HEK293 (cell line): ENCODE results near the gene KCNAB2.

Source experiments
- CTCF ChIA-PET: fragments of 350-600 bp; formaldehyde crosslinking; extraction: SDS; loops from one replicate; lab custom pipeline; 2021; ENCODE audit warnings: antibody characterized with exemption; lab: Yijun Ruan, JAX
- POLR2A ChIA-PET: fragments of 300-600 bp; formaldehyde crosslinking; extraction: SDS; loops from one replicate; lab custom pipeline; 2020; ENCODE audit warnings: antibody characterized with exemption, inconsistent platforms; lab: Yijun Ruan, JAX
- H3K27ac ChIP-seq: fragments of 200-500 bp; sonication (Bioruptor generic); 2 replicates; pipeline ENCODE4 v1.5.1; 2014; ENCODE audit warnings: low read depth, low read length, control low read depth, inconsistent platforms; ENCODE audit errors: extremely low read depth
- H3K36me3 ChIP-seq, 2 experiments: fragments of 200-500 bp in 1 of 2; sonication (Bioruptor generic) in 1 of 2; 1 replicate in 1 of 2; 2 replicates in 1 of 2; pipeline ENCODE4 v1.5.1; 2014 to 2017; ENCODE audit warnings: inconsistent platforms in 2 of 2, low read length in 2 of 2; ENCODE audit not compliant: control insufficient read depth in 2 of 2, insufficient read depth in 1 of 2
- H3K4me1 ChIP-seq: fragments of 200-500 bp; sonication (Bioruptor generic); 2 replicates; pipeline ENCODE4 v1.5.1; 2014; ENCODE audit warnings: mild to moderate bottlenecking, low read length, inconsistent platforms; ENCODE audit not compliant: control insufficient read depth, insufficient read depth
- H3K4me3 ChIP-seq: 2 replicates; pipeline ENCODE4 v1.5.1; 2011; ENCODE audit warnings: low read depth, mild to moderate bottlenecking, control low read depth, low read length, moderate library complexity
- H3K9me3 ChIP-seq: fragments of 200-500 bp; sonication (Bioruptor generic); 2 replicates; pipeline ENCODE4 v1.5.1; 2014; ENCODE audit warnings: low read depth, low read length, inconsistent platforms; ENCODE audit not compliant: control insufficient read depth, insufficient read depth
- HOXD13 ChIP-seq: sonication (generic); formaldehyde crosslinking; IDR thresholded peaks from 2 replicates; pipeline ENCODE4 v1.8.0; 2022; ENCODE audit warnings: missing genetic modification reagents, borderline replicate concordance
- IKZF3 ChIP-seq: fragments of 450-650 bp; IDR thresholded peaks from 2 replicates; pipeline ENCODE4 v1.5.0; 2018; ENCODE audit warnings: missing biosample characterization, mild to moderate bottlenecking, missing genetic modification characterization, moderate library complexity
- TSHZ1 ChIP-seq: fragments of 450-650 bp; formaldehyde crosslinking; IDR thresholded peaks from 2 replicates; pipeline ENCODE4 v1.5.1; 2016; ENCODE audit warnings: missing biosample characterization, missing genetic modification characterization, borderline replicate concordance
- ZBTB44 ChIP-seq: fragments of 450-650 bp; IDR thresholded peaks from 2 replicates; pipeline ENCODE4 v1.5.1; 2018; ENCODE audit warnings: missing biosample characterization, mild to moderate bottlenecking, missing genetic modification characterization
- ZBTB7A ChIP-seq: fragments of 450-650 bp; formaldehyde crosslinking; IDR thresholded peaks from 2 replicates; pipeline ENCODE4 v1.5.1; 2016; ENCODE audit warnings: low read depth, missing biosample characterization, missing genetic modification characterization
- ZFHX2 ChIP-seq: fragments of 450-650 bp; formaldehyde crosslinking; conservative IDR thresholded peaks from 2 replicates; pipeline ENCODE4 v1.5.1; 2016; ENCODE audit warnings: missing biosample characterization, missing genetic modification characterization
- ZNF10 ChIP-seq: fragments of 450-650 bp; formaldehyde crosslinking; IDR thresholded peaks from 2 replicates; pipeline ENCODE4 v1.5.1; 2017; ENCODE audit warnings: missing biosample characterization, missing genetic modification characterization
- ZNF132 ChIP-seq: fragments of 450-650 bp; formaldehyde crosslinking; IDR thresholded peaks from 2 replicates; pipeline ENCODE4 v1.5.1; 2017; ENCODE audit warnings: missing biosample characterization, missing genetic modification characterization, borderline replicate concordance
- ZNF138 ChIP-seq: fragments of 450-650 bp; formaldehyde crosslinking; IDR thresholded peaks from 2 replicates; pipeline ENCODE4 v1.5.1; 2016; ENCODE audit warnings: missing biosample characterization, missing genetic modification characterization, borderline replicate concordance
- ZNF140 ChIP-seq: fragments of 450-650 bp; formaldehyde crosslinking; IDR thresholded peaks from 2 replicates; pipeline ENCODE4 v1.5.1; 2016; ENCODE audit warnings: missing biosample characterization, missing genetic modification characterization
- ZNF23 ChIP-seq: fragments of 450-650 bp; formaldehyde crosslinking; IDR thresholded peaks from 2 replicates; pipeline ENCODE4 v1.5.1; 2016; ENCODE audit warnings: missing biosample characterization, missing genetic modification characterization, borderline replicate concordance
- ZNF26 ChIP-seq: fragments of 450-650 bp; formaldehyde crosslinking; IDR thresholded peaks from 2 replicates; pipeline ENCODE4 v1.5.1; 2016; ENCODE audit warnings: missing biosample characterization, missing genetic modification characterization
- ZNF274 ChIP-seq, 2 experiments: fragments of 200-500 bp in 1 of 2; fragments of 450-650 bp in 1 of 2; sonication (Bioruptor generic) in 1 of 2; formaldehyde crosslinking in 1 of 2; IDR thresholded peaks; 2 replicates each; pipeline versions ENCODE4 v1.5.1 to v1.6.1; 2014 to 2016; ENCODE audit warnings: borderline replicate concordance in 1 of 2, inconsistent platforms in 1 of 2, low read length in 1 of 2, missing biosample characterization in 1 of 2, missing genetic modification characterization in 1 of 2
- ZNF280C ChIP-seq: fragments of 450-650 bp; formaldehyde crosslinking; IDR thresholded peaks from 2 replicates; pipeline ENCODE4 v1.5.1; 2016; ENCODE audit warnings: missing biosample characterization, missing genetic modification characterization
- ZNF292 ChIP-seq: fragments of 450-650 bp; formaldehyde crosslinking; IDR thresholded peaks from 2 replicates; pipeline ENCODE4 v1.5.1; 2016; ENCODE audit warnings: low read depth, missing biosample characterization, missing genetic modification characterization, borderline replicate concordance
- ZNF354C ChIP-seq: fragments of 450-650 bp; formaldehyde crosslinking; IDR thresholded peaks from 2 replicates; pipeline ENCODE4 v1.5.1; 2016; ENCODE audit warnings: missing biosample characterization, missing genetic modification characterization, low read depth, borderline replicate concordance
- ZNF398 ChIP-seq: fragments of 450-650 bp; formaldehyde crosslinking; IDR thresholded peaks from 2 replicates; pipeline ENCODE4 v1.5.1; 2017; ENCODE audit warnings: missing biosample characterization, missing genetic modification characterization
- ZNF660 ChIP-seq: fragments of 450-650 bp; IDR thresholded peaks from 2 replicates; pipeline ENCODE4 v1.5.1; 2018; ENCODE audit warnings: missing biosample characterization, mild to moderate bottlenecking, missing genetic modification characterization
- ZNF664 ChIP-seq: fragments of 450-650 bp; formaldehyde crosslinking; IDR thresholded peaks from 2 replicates; pipeline ENCODE4 v1.5.1; 2016; ENCODE audit warnings: missing biosample characterization, missing genetic modification characterization
- ZNF791 ChIP-seq: fragments of 450-650 bp; formaldehyde crosslinking; IDR thresholded peaks from 2 replicates; pipeline ENCODE4 v1.5.1; 2016; ENCODE audit warnings: missing biosample characterization, missing genetic modification characterization
- ZSCAN30 ChIP-seq: fragments of 450-650 bp; IDR thresholded peaks from 2 replicates; pipeline ENCODE4 v1.5.1; 2018; ENCODE audit warnings: missing biosample characterization, mild to moderate bottlenecking, missing genetic modification characterization, moderate library complexity
- ZSCAN5A ChIP-seq: fragments of 450-650 bp; formaldehyde crosslinking; IDR thresholded peaks from 2 replicates; pipeline ENCODE4 v1.5.1; 2016; ENCODE audit warnings: missing biosample characterization, missing genetic modification characterization

Gene KCNAB2

GRCh38 chr1:6083385-6083784, 37.7 kb downstream of the KCNAB2 start (continued):
- TF ChIP-seq HOXD13 (CRISPR knock-in tag) = no peak
- TF ChIP-seq ZBTB7A = no peak
- no peak for TF ChIP-seq ZNF660 (tag by site-specific recombination)
- TF ChIP-seq ZNF354C (tag by site-specific recombination) = no peak
- no peak for TF ChIP-seq TSHZ1 (tag by site-specific recombination)
- TF ChIP-seq ZNF664 (tag by site-specific recombination) = no peak
- no peak for TF ChIP-seq ZNF10 (tag by site-specific recombination)
- no peak for TF ChIP-seq IKZF3
- no peak for TF ChIP-seq ZSCAN5A (tag by site-specific recombination)
- no peak for TF ChIP-seq ZNF138
- no peak for TF ChIP-seq ZFHX2 (tag by site-specific recombination)
- no peak for TF ChIP-seq ZNF140 (tag by site-specific recombination)
- no peak for TF ChIP-seq ZBTB44 (tag by site-specific recombination)

GRCh38 chr1:6083801-6084446, 38.2 kb downstream of the KCNAB2 start:
- no peaks in the 10 kb centered on the region for H3K9me3 ChIP-seq
- CTCF ChIA-PET = interaction anchor here (0.6 to 2.0 kb wide), 3 partner anchors 13 to 382 kb away, joined by 3 to 5 read pairs (median 4); partner anchors contain the start of gene TNFRSF25
- H3K36me3 ChIP-seq = no peaks in the 10 kb centered on the region
- POLR2A ChIA-PET = interaction anchor here (0.6 kb wide), 1 partner anchor 123 kb away, joined by 4 read pairs; no protein-coding TSS in a partner anchor
- no peaks in the 10 kb centered on the region for H3K4me1 ChIP-seq
- TF ChIP-seq ZNF10 (tag by site-specific recombination) = no peak
- no peak for TF ChIP-seq ZNF23 (tag by site-specific recombination)
- TF ChIP-seq ZNF132 (tag by site-specific recombination) = no peak
- TF ChIP-seq ZNF398 = no peak
- no peak for TF ChIP-seq ZNF280C (tag by site-specific recombination)
- TF ChIP-seq ZSCAN30 (tag by site-specific recombination) = no peak
- no peak for TF ChIP-seq ZNF292 (tag by site-specific recombination)
- no peak for TF ChIP-seq ZNF791 (tag by site-specific recombination)
- TF ChIP-seq ZNF274 (IDR thresholded peaks at IDR 0.05; ENCODE audit: low read length) = no peak
- TF ChIP-seq ZNF274 (tag by site-specific recombination; IDR thresholded peaks at IDR 0.05; ENCODE audit: borderline replicate concordance) = no peak
- no peak for TF ChIP-seq ZNF26 (tag by site-specific recombination)
- H3K4me3 ChIP-seq = no peak overlapping the region
- H3K27ac ChIP-seq = no peak overlapping the region
